ENCODE data around the gene ASZ1. TPM values are rescaled to one million over a fixed set of nuclear protein-coding genes. Genes with fewer than 3 reads are reported as not detected.
A peak's percentile ranks its signal among the peaks of the same experiment; 100 is the strongest.

The ASZ1 gene
- total RNA-seq, 1 donor from 2014 or later, result not detected

GRCh38 chr7:117347480-117347879 lies 79.8 kb downstream of the ASZ1 start:
- DNase-seq (ENCODE audit: low read depth in 2 of 2), result no peak

- no peak for DNase-seq (ENCODE audit: low read depth in 2 of 2)
Measured at GRCh38 chr7:117346161-117346560, 81.1 kb downstream of the ASZ1 start.

GRCh38 chr7:117338020-117338419 lies 89.3 kb downstream of the ASZ1 start:
- DNase-seq (ENCODE audit: low read depth in 2 of 2), result no peak

- no peak for DNase-seq (ENCODE audit: low read depth in 2 of 2)
Measured at GRCh38 chr7:117333168-117333567, 94.1 kb downstream of the ASZ1 start.

GRCh38 chr7:117332031-117332430 lies 95.3 kb downstream of the ASZ1 start:
- DNase-seq (ENCODE audit: low read depth in 2 of 2), result no peak

GRCh38 chr7:117325836-117326235 lies 101.5 kb downstream of the ASZ1 start:
- no peak for DNase-seq (ENCODE audit: low read depth in 2 of 2)

- no peak for DNase-seq (ENCODE audit: low read depth in 2 of 2)
Measured at GRCh38 chr7:117324960-117325359, 102.3 kb downstream of the ASZ1 start.

- DNase-seq (ENCODE audit: low read depth in 2 of 2), result peak; percentile 14 to 68
Measured at GRCh38 chr7:117323851-117324711, 103.2 kb downstream of the ASZ1 start.

GRCh38 chr7:117323305-117323850 lies 103.9 kb downstream of the ASZ1 start:
- peak; percentile 15 to 31 for DNase-seq (ENCODE audit: low read depth in 2 of 2)

GRCh38 chr7:117322741-117323304 lies 104.5 kb downstream of the ASZ1 start, which contains the start of gene WNT2:
Gene WNT2 (minus strand): TSS chr7:117323058. CDS start chr7:117322989, 69 bp downstream.
- DNase-seq (ENCODE audit: low read depth in 2 of 2), result peak in 1 of 2 donors; percentile 17

- DNase-seq (ENCODE audit: low read depth in 2 of 2), result no peak
Measured at GRCh38 chr7:117320523-117320922, 106.8 kb downstream of the ASZ1 start.

GRCh38 chr7:117319181-117319580 lies 108.1 kb downstream of the ASZ1 start:
- DNase-seq (ENCODE audit: low read depth in 2 of 2), result no peak

GRCh38 chr7:117313582-117313981 lies 113.7 kb downstream of the ASZ1 start:
- no peak for DNase-seq (ENCODE audit: low read depth in 2 of 2)

Other genes starting within 250 kb of the ASZ1 start
- gene WNT2, start 104.4 kb downstream of the ASZ1 start, total RNA-seq, result not detected in 2 replicates
- not detected in 2 replicates for gene CFTR, start 52.5 kb upstream of the ASZ1 start, total RNA-seq